Activated T-helper 1 cell treated with anti-CD3 and anti-CD28 coated beads, Interleukin-2, amount 50 U/mL, for 16 hours (primary cell): ENCODE data around the gene LDLRAD3.

Experiments used
- DNase-seq, 2 donors: peaks; one replicate each; pipeline ENCODE4 v3.0.0-alpha.2; 2020; ENCODE audit warnings: low read depth in 1 of 2, low spot score in 1 of 2

LDLRAD3 gene

GRCh38 chr11:36126678-36127077, 182.8 kb downstream of the LDLRAD3 start:
- DNase-seq, result no peak

GRCh38 chr11:36127550-36127949, 183.7 kb downstream of the LDLRAD3 start:
- no peak for DNase-seq

GRCh38 chr11:36129955-36130354, 186.1 kb downstream of the LDLRAD3 start:
- DNase-seq, result no peak

GRCh38 chr11:36130401-36130800, 186.5 kb downstream of the LDLRAD3 start:
- DNase-seq, result no peak

GRCh38 chr11:36131721-36132397, 188.0 kb downstream of the LDLRAD3 start:
- no peak for DNase-seq

- DNase-seq, result no peak
Measured at GRCh38 chr11:36132940-36133339, 189.1 kb downstream of the LDLRAD3 start.

GRCh38 chr11:36135076-36135475, 191.2 kb downstream of the LDLRAD3 start:
- DNase-seq, result no peak

GRCh38 chr11:36139767-36140166, 195.9 kb downstream of the LDLRAD3 start:
- no peak for DNase-seq

- no peak for DNase-seq
Measured at GRCh38 chr11:36141196-36141953, 197.5 kb downstream of the LDLRAD3 start.

- DNase-seq, result no peak
Measured at GRCh38 chr11:36141956-36142355, 198.1 kb downstream of the LDLRAD3 start.

- no peak for DNase-seq
Measured at GRCh38 chr11:36142439-36142838, 198.6 kb downstream of the LDLRAD3 start.

GRCh38 chr11:36142879-36143278, 199.0 kb downstream of the LDLRAD3 start:
- DNase-seq, result no peak

GRCh38 chr11:36146437-36146836, 202.6 kb downstream of the LDLRAD3 start:
- DNase-seq, result no peak

GRCh38 chr11:36147491-36147890, 203.6 kb downstream of the LDLRAD3 start:
- no peak for DNase-seq

GRCh38 chr11:36148701-36149100, 204.8 kb downstream of the LDLRAD3 start:
- DNase-seq, result no peak

GRCh38 chr11:36149538-36150242, 205.8 kb downstream of the LDLRAD3 start:
- DNase-seq, result no peak

GRCh38 chr11:36150986-36151385, 207.1 kb downstream of the LDLRAD3 start:
- DNase-seq, result no peak

GRCh38 chr11:36151933-36152580, 208.2 kb downstream of the LDLRAD3 start:
- DNase-seq, result no peak

- DNase-seq, result no peak
Measured at GRCh38 chr11:36153551-36153950, 209.7 kb downstream of the LDLRAD3 start.

GRCh38 chr11:36155124-36155561, 211.3 kb downstream of the LDLRAD3 start:
- DNase-seq, result no peak

- no peak for DNase-seq
Measured at GRCh38 chr11:36155770-36156160, 211.9 kb downstream of the LDLRAD3 start.
